Smooth muscle cell (in vitro differentiated cells): ENCODE data around the gene TNFAIP3. TPM values are rescaled to one million over a fixed set of nuclear protein-coding genes. Genes with fewer than 3 reads are reported as not detected.

ENCODE experiments used
- DNase-seq: peaks from one replicate; lab custom pipeline; 2025; ENCODE audit not compliant: unreplicated experiment; lab: John Stamatoyannopoulos, UW
- H2AFZ ChIP-seq: fragments of 200-600 bp; sonication (generic); 2 replicates; pipeline ENCODE4 v1.6.0; 2016; ENCODE audit warnings: antibody characterized with exemption, low read depth, mild to moderate bottlenecking
- H3F3A ChIP-seq: fragments of 200-600 bp; sonication (generic); 2 replicates; pipeline ENCODE4 v1.6.0; 2017; ENCODE audit warnings: antibody characterized with exemption, low read depth
- H3K27ac ChIP-seq: fragments of 200-600 bp; sonication (generic); 2 replicates; pipeline ENCODE4 v1.5.1; 2016; ENCODE audit warnings: low read depth, mild to moderate bottlenecking
- H3K27me3 ChIP-seq: fragments of 200-600 bp; sonication (generic); 2 replicates; pipeline ENCODE4 v1.6.1; 2016; ENCODE audit warnings: low read depth, mild to moderate bottlenecking
- H3K36me3 ChIP-seq: fragments of 200-600 bp; sonication (generic); 2 replicates; pipeline ENCODE4 v1.5.1; 2016; ENCODE audit warnings: low read depth
- H3K4me1 ChIP-seq: fragments of 200-600 bp; sonication (generic); 2 replicates; pipeline ENCODE4 v1.5.1; 2016; ENCODE audit warnings: low read depth
- H3K4me2 ChIP-seq: fragments of 200-600 bp; sonication (generic); 2 replicates; pipeline ENCODE4 v1.6.0; 2016; ENCODE audit warnings: mild to moderate bottlenecking
- H3K4me3 ChIP-seq: fragments of 200-600 bp; sonication (generic); 2 replicates; pipeline ENCODE4 v1.5.1; 2016; ENCODE audit warnings: mild to moderate bottlenecking
- H3K79me2 ChIP-seq: fragments of 200-600 bp; sonication (generic); 2 replicates; pipeline ENCODE4 v1.6.0; 2016; ENCODE audit warnings: low read depth, mild to moderate bottlenecking
- H3K9ac ChIP-seq: fragments of 200-600 bp; sonication (generic); 2 replicates; pipeline ENCODE4 v1.6.0; 2016; ENCODE audit warnings: low read depth
- H3K9me3 ChIP-seq: fragments of 200-600 bp; sonication (generic); replicated peaks from 2 replicates; pipeline ENCODE4 v1.5.1; 2016; ENCODE audit warnings: low read depth
- H4K20me1 ChIP-seq: fragments of 200-600 bp; sonication (generic); 2 replicates; pipeline ENCODE4 v1.6.0; 2016; ENCODE audit warnings: low read depth
- WGBS: methylation state at CpG from one replicate; pipeline ENCODE4 v1.1.7; 2016; ENCODE audit warnings: low lambda C conversion rate; 5-methylcytosine and 5-hydroxymethylcytosine counted together
- polyA plus RNA-seq: library from polyadenylated mRNA; unstranded; fragments of >200 nt; fragmentation: Nextera tagmentation; extraction: Ambion mirVana; gene quantifications from 2 replicates; pipeline ENCODE4 v1.2.1, GENCODE V29; 2016
- total RNA-seq: library from RNA; depleted of rRNA; stranded (reverse); fragments of >200 nt; gene quantifications from 2 replicates; pipeline ENCODE4 v1.2.3, GENCODE V29; 2014
- TF ChIP-seq, protein P1 (sequence below): fragments of 200-600 bp; sonication (generic); IDR thresholded peaks from 2 replicates; pipeline ENCODE4 v1.5.1; 2017; ENCODE audit warnings: borderline replicate concordance, mild to moderate bottlenecking, antibody characterized with exemption; ENCODE audit not compliant: insufficient read depth, poor library complexity, severe bottlenecking

The TNFAIP3 gene
- total and polyA plus RNA-seq, 2 experiments from 2014 or later, result 32.2 to 33.8 TPM

DNA sequence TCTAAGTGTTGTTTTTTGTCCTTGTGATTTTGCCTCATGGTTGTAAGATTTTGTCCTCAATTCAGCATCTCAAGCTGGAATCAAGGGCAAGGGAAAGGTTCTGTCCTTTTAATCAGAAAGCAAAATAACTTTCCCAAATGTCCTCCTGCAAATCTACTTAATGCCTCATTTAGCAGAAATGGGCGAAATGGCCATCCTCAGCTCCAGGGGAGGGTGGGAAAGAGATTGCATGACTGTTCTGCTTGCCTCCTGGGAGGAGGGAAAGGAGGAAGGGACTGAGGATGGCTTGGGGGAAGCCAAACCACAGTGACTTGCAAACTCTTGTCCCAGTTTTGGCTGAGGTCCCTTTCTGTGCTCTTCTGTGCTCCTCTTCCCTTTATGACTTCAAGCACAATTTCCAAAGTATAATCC is 43.4 kb downstream of the TNFAIP3 start:
- Histone ChIP-seq H3K9ac (no peak overlapping the region), H3K36me3 (no peaks in the 10 kb centered on the region), H3K4me3 (no peak overlapping the region), H3K27ac (no peak overlapping the region), H3K79me2 (no peaks in the 10 kb centered on the region), H3F3A (no peaks in the 10 kb centered on the region), H4K20me1 (no peaks in the 10 kb centered on the region), H2AFZ (no peak overlapping the region), H3K4me2 (no peak overlapping the region), H3K9me3 (peaks cover 5% of the 10 kb centered on the region), H3K4me1 (no peaks in the 10 kb centered on the region), H3K27me3 (no peaks in the 10 kb centered on the region)
- TF ChIP-seq, protein P1, sequence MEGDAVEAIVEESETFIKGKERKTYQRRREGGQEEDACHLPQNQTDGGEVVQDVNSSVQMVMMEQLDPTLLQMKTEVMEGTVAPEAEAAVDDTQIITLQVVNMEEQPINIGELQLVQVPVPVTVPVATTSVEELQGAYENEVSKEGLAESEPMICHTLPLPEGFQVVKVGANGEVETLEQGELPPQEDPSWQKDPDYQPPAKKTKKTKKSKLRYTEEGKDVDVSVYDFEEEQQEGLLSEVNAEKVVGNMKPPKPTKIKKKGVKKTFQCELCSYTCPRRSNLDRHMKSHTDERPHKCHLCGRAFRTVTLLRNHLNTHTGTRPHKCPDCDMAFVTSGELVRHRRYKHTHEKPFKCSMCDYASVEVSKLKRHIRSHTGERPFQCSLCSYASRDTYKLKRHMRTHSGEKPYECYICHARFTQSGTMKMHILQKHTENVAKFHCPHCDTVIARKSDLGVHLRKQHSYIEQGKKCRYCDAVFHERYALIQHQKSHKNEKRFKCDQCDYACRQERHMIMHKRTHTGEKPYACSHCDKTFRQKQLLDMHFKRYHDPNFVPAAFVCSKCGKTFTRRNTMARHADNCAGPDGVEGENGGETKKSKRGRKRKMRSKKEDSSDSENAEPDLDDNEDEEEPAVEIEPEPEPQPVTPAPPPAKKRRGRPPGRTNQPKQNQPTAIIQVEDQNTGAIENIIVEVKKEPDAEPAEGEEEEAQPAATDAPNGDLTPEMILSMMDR, result no peak
- no peak for DNase-seq
- WGBS, result 72% methylated on average over 1 of the region's 1 CpG

DNA sequence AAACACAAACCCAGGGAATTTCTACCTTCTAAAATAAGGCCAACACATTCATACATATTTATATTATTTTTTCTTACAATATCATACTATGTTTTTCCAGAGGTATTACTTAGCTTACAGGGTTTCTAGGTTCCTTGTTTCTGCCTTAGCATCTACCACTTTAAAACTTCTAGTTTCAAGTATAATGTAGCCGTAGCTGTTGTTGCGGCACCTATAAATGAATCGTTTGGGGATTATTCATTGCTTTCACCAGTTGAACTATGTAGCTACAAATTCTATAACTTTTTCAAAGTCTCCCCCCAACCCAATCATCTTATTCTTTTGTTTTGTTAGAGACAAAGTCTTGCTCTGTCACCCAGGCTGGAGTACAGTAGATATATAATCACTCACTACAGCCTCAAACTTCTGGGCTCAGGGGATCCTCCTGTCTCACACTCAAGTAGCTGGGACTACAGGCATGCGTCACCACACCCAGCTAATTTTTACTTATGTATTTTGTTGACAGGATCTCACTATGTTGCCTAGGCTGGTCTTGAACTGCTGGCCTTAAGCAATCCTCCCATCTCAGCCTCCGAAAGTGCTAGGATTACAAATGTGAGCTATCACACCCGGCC is 43.9 kb downstream of the TNFAIP3 start:
- Histone ChIP-seq H3K79me2 (no peaks in the 10 kb centered on the region), H3K4me2 (no peak overlapping the region), H3K4me1 (no peaks in the 10 kb centered on the region), H3K9me3 (peaks cover 5% of the 10 kb centered on the region), H3K9ac (no peak overlapping the region), H2AFZ (no peak overlapping the region), H3K27ac (no peak overlapping the region), H3K36me3 (no peaks in the 10 kb centered on the region), H4K20me1 (no peaks in the 10 kb centered on the region), H3K4me3 (no peak overlapping the region), H3F3A (no peaks in the 10 kb centered on the region), H3K27me3 (no peaks in the 10 kb centered on the region)
- WGBS, result 94% methylated on average over 6 of the region's 6 CpGs
- TF ChIP-seq, protein P1, result no peak
- DNase-seq, result no peak

DNA sequence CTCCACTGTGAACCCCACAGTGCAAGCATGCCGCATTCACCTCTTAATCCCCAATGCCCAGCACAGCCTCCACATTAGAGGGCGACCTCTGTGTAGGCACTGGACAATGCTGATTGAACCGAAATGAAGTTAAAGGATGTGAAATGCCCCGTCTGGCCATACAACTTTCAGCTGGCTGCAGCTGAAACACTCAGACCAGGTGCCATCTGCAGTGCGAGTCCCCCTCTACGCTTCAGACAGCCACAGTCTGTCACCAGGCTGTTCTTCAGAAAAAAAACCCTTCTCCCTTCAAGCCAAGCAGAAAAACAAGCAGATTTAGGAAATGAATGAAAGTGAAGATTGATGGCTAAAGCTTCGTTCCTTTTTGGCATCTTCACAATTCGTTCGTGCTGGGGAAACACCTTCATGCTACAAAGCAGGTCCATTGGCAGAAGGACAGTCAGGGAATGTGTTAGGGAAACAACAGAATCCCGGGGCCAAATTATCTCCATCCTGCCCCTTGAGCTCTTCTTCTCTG is 44.7 kb downstream of the TNFAIP3 start:
- H3K79me2 ChIP-seq, result no peaks in the 10 kb centered on the region
- H3K9me3 ChIP-seq, result peaks cover 5% of the 10 kb centered on the region
- no peak overlapping the region for H3K27ac ChIP-seq
- H3K27me3 ChIP-seq, result no peaks in the 10 kb centered on the region
- no peaks in the 10 kb centered on the region for H3K4me1 ChIP-seq
- H3K4me2 ChIP-seq, result no peak overlapping the region
- no peak overlapping the region for H2AFZ ChIP-seq
- H3K36me3 ChIP-seq, result no peaks in the 10 kb centered on the region
- H4K20me1 ChIP-seq, result no peaks in the 10 kb centered on the region
- TF ChIP-seq, protein P1, result no peak
- DNase-seq, result no peak
- H3F3A ChIP-seq, result no peaks in the 10 kb centered on the region
- WGBS, result 88% methylated on average over 10 of the region's 10 CpGs
- H3K4me3 ChIP-seq, result no peak overlapping the region
- no peak overlapping the region for H3K9ac ChIP-seq

DNA sequence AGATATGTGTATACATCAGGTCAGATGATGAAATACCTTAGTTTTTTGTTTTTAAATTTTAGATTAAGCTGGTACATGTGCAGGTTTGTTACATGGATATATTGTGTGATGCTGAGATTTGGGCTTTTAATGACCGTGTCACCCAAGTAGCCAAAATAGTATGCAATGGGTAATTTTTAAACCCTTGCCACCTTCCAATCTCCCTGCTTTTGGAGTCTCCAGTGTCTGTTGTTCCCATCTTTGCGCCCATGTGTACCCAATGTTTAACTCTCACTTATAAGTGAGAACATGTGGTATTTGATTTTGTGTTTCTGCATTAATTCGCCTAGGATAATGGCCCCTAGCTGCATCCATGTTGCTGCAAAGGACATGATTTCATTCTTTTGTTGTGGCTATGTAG is 45.8 kb downstream of the TNFAIP3 start:
- TF ChIP-seq, protein P1, result no peak
- H3K27me3 ChIP-seq, result no peaks in the 10 kb centered on the region
- H3K36me3 ChIP-seq, result no peaks in the 10 kb centered on the region
- H3K27ac ChIP-seq, result no peak overlapping the region
- no peaks in the 10 kb centered on the region for H3K79me2 ChIP-seq
- DNase-seq, result no peak
- no peak overlapping the region for H2AFZ ChIP-seq
- H4K20me1 ChIP-seq, result no peaks in the 10 kb centered on the region
- H3K4me1 ChIP-seq, result no peaks in the 10 kb centered on the region
- WGBS, result 97% methylated on average over 3 of the region's 3 CpGs
- H3K4me2 ChIP-seq, result no peak overlapping the region
- no peak overlapping the region for H3K9ac ChIP-seq
- H3K4me3 ChIP-seq, result no peak overlapping the region
- peaks cover 5% of the 10 kb centered on the region for H3K9me3 ChIP-seq
- H3F3A ChIP-seq, result no peaks in the 10 kb centered on the region
